HG02642 (cell line): Measurements from ENCODE around the gene EML5.
"Not testable (repeated sequence)": the region's sequence is repeated elsewhere in the genome, so short reads cannot be mapped to it uniquely, and the experiment has no call there.

ENCODE experiments used
- ATAC-seq: cut with Tn5 transposase; IDR thresholded peaks from one replicate; pipeline ENCODE4 v1.9.1; 2021; ENCODE audit warnings: mild to moderate bottlenecking; ENCODE audit not compliant: unreplicated experiment, poor library complexity

EML5 gene

GRCh38 chr14:88804477-88804876 lies 11.7 kb upstream of the EML5 start:
- no peak for ATAC-seq

- no peak for ATAC-seq
These were observed 11.3 kb upstream of the EML5 start for GRCh38 chr14:88804035-88804434.

- no peak for ATAC-seq
These were observed 9.8 kb upstream of the EML5 start for GRCh38 chr14:88802596-88802995.

- no peak for ATAC-seq
These were observed 6.8 kb upstream of the EML5 start for GRCh38 chr14:88799522-88799921.

- no peak for ATAC-seq
These were observed 5.4 kb upstream of the EML5 start for GRCh38 chr14:88798156-88798555.

- ATAC-seq: no peak
These were observed 489 bp upstream of the EML5 start for GRCh38 chr14:88793259-88793625.

GRCh38 chr14:88791629-88792472 lies 902 bp downstream of the EML5 start:
- ATAC-seq: no peak

- ATAC-seq: no peak
These were observed 1.5 kb downstream of the EML5 start for GRCh38 chr14:88791252-88791621.

GRCh38 chr14:88790501-88791251 lies 2.1 kb downstream of the EML5 start:
- ATAC-seq: no peak

- not testable (repeated sequence) for ATAC-seq
These were observed 3.2 kb downstream of the EML5 start for GRCh38 chr14:88789573-88789972.

- no peak for ATAC-seq
These were observed 6.0 kb downstream of the EML5 start for GRCh38 chr14:88786715-88787114.

GRCh38 chr14:88785911-88786310 lies 6.8 kb downstream of the EML5 start:
- no peak for ATAC-seq

- ATAC-seq: no peak
These were observed 17.2 kb downstream of the EML5 start for GRCh38 chr14:88775532-88775931.

- ATAC-seq: no peak
These were observed 22.0 kb downstream of the EML5 start for GRCh38 chr14:88770736-88771135.

GRCh38 chr14:88765130-88765529 lies 27.6 kb downstream of the EML5 start:
- no peak for ATAC-seq

GRCh38 chr14:88753873-88754272 lies 38.9 kb downstream of the EML5 start:
- ATAC-seq: no peak

- ATAC-seq: no peak
These were observed 41.8 kb downstream of the EML5 start for GRCh38 chr14:88750945-88751344.

GRCh38 chr14:88750413-88750812 lies 42.3 kb downstream of the EML5 start:
- no peak for ATAC-seq

GRCh38 chr14:88749139-88749538 lies 43.6 kb downstream of the EML5 start:
- no peak for ATAC-seq

GRCh38 chr14:88748288-88748687 lies 44.5 kb downstream of the EML5 start:
- ATAC-seq: no peak

- ATAC-seq: no peak
These were observed 46.7 kb downstream of the EML5 start for GRCh38 chr14:88746052-88746451.

- ATAC-seq: no peak
These were observed 55.5 kb downstream of the EML5 start for GRCh38 chr14:88737245-88737644.
